ENCODE results near the gene MAD2L1BP.
A peak's percentile ranks its signal among the peaks of the same experiment; 100 is the strongest.
"Not testable (repeated sequence)": the region's sequence is repeated elsewhere in the genome, so short reads cannot be mapped to it uniquely, and the experiment has no call there.

MAD2L1BP gene, protein sequence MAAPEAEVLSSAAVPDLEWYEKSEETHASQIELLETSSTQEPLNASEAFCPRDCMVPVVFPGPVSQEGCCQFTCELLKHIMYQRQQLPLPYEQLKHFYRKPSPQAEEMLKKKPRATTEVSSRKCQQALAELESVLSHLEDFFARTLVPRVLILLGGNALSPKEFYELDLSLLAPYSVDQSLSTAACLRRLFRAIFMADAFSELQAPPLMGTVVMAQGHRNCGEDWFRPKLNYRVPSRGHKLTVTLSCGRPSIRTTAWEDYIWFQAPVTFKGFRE

DNA sequence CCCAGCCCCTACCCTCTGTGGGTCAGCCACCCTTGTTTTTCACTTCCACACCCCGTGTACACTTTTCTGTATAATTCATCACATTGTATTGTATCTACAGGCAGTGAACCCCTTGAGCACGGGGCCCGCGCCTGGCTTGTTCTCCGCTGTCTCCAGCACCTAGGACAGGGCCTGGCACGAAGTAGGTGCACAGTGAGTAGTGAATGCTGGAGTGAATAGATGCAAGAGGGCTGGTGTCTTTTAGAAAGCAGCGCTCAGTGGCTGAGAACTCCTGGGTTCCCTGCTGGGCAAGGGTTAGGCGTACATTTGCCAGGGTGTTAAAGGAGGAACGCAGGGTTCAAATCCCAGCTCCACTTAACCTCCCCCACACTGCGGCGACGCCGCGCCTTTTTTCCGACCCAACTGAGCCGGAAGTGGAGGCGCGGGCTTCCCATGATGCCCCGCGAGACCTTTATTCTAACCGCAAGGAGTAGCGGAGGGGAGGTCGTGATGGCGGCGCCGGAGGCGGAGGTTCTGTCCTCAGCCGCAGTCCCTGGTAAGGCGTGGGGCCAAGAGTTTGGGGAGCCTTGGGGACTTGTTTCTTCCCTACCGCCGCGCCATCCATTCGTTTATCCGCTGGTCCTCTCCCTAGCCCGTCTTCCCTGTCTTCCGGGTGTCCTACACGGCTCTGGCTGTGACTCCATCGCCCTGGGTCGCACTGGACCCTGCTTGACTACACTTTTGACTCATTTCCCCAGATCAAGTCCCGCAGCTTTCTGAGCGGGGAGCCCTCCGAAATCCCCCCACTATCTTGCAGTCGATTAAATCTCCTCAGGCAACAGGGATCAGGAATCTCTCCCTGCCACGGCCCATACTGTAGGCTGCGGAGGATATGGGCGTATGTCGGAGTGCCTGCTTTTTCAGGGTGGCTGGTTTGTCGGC is at the start of gene MAD2L1BP:
TSS of gene MAD2L1BP (plus strand) at position 454 of the 921 bp plus-strand sequence. CDS start at position 490, 36 bp downstream.
- DNase-seq (ENCODE audit: low spot score) = peak; percentile 72

DNA sequence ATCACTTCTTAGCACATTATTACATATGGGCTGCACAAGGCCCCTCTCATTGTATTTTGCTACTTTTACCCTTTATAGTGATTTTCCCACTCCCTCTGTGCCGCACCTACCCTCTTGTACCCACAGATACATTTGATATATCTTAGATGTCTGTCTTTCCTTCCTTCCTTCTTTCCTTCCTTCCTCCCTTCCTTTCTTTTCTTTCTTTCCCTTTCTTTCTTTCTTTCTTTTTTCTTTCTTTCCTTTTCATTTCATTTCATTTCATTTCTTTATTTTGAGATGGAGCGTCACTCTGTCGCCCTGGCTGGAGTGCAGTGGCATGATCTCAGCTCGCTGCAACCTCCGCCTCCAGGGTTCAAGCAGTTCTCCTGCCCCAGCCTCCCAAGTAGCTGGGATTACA is 47.4 kb upstream of the MAD2L1BP start:
- DNase-seq (ENCODE audit: low spot score) = no peak

DNA sequence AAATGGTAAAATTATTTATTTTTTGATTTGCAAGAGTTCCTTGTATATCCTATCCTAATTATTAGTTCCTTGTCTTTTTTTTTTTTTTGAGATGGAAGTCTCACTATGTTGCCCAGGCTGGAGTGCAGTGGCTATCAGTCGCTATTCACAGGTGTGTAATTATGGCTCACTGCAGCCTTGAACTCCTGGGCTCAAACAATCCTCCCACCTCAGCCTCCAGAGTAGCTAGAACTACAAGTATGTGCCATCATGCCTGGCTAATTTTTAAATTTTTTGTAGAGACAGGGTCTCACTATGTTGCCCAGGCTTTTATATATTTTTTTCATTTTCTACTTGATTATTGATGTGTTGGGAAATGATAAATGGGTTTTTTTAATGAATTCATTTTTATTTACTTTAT is 46.1 kb upstream of the MAD2L1BP start:
- DNase-seq (ENCODE audit: low spot score) = not testable (repeated sequence)

DNA sequence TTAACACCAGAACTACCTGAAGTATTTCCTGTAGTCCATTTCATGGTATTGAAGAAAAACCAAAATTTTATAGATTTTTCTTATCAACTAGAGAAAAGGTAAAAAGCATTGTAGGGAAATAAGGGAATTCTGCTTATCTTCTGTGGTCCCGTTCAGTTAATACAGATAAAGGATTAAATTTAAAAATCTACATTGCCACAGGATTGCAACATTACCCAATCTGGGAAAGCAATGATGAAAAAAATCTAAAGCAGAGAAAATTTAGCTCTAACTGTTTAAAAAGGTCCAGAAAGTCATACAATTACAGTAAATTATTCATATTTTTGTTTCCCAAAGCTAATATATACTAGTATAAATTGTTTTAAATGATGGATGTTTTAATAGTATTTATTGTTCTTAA is 41.7 kb upstream of the MAD2L1BP start:
- DNase-seq (ENCODE audit: low spot score) = no peak

DNA sequence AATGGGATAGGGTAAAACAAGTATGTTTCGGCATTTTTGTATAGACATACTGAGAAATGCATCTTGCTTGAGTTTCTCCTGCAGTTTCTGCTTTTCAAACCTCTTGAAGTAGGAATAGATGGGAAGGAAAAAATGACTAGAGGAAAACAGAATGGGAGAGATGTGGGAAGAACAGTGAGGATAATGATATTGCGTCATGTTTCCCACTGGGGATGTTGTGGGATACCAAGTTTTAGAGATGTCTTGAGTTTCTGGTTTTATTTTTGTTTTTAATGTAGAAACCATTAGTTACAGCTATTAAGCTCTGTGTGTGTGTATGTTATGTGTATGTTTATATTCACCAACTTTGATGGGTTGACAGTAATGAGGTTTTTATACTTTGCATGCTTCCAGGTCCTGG is 35.0 kb upstream of the MAD2L1BP start:
- no peak for DNase-seq (ENCODE audit: low spot score)

DNA sequence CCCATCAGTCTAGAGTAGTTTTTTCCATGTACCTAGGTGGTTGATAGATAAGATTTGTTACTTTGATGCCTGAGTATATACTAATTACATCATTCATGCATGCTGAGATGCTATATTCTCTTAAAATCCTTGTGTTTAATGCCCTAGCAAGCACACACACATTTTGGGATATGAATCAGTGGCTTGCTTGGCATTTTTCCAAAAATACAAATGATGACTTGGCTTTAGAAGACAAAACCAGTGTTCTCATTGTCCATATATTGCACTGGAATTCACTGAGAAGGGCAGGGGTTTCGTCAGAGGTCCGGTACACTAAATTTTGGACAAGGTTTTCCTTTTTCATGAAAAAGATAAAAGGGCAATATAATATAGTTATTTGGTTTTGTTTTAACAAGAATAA is 31.5 kb upstream of the MAD2L1BP start:
- DNase-seq (ENCODE audit: low spot score) = no peak

DNA sequence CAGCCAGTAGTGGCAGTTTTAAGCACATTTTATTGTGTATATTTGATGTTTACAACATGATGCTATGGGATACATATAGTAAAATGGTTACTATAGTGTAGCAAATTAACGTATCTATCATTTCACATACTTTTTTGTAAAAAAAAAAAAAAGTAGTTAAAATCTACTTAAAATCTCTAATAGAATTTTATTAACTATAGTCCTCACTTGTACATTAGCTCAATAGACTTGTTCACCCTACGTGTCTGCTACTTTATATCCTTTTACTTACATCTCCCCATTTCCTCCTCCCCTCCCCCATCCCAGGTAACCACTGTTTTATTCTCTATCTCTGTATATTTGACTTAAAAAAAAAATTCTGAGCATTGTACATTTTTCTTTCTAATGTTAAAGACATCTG is 29.6 kb upstream of the MAD2L1BP start:
- no peak for DNase-seq (ENCODE audit: low spot score)

DNA sequence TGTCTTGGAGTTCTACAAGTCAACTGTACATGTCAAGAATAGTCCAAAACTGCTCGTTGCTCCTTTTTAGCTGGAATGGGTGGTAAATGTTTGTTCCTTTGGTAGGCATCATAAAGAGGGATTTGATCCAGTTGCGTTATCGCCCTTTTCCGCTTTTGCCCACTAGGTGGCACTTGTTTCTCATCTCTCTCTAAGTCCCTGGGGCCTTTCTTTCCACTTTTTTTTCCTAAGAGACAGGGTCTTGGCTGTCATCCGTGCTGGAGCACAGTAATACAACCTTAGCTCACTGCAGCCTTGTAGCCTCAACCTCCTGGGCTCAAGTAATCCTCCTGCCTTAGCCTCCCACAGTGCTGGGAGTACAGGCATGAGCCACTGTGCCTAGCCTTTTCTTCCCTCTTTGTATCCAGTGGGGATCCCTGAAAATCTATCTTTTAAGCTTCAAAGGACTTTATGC is 27.3 kb upstream of the MAD2L1BP start:
- DNase-seq (ENCODE audit: low spot score) = peak; percentile 45

DNA sequence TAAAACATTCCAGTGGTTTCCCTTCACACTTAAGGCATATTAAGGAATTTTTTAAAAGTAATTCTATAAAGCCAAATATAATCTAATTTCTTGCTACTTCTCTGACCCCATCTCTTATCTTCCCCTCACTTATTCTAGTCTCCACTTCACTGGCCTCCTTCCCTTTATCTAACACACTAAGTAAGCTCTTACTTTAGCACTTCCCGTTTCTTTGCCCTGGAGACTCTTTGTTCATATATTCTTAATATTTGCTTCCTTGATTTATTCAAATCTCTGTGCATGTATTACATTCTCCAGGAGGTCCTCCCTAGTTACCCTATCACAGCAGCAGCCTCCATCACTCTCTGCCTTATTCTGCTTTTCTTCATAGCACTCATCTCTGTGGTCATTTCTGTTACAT is 26.8 kb upstream of the MAD2L1BP start:
- DNase-seq (ENCODE audit: low spot score) = no peak

DNA sequence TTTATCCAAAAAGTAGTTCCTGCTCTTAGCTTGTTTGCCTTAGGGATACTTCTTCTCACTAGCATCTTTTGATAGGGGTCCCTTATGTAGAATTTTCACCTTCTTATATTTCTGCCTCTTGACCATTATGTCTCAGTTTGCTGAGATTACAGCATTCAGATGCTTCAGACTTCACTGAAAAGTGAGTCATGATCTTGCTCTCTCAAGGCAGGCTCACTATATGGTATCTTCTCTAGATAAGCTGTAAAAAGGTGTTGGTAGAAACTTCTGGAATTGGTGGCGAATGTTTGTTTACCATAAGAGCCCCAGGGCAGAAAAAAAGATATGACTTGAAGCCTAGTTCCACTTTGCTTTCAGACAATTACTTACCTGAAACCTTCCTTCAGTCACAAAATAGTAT is 26.2 kb upstream of the MAD2L1BP start:
- no peak for DNase-seq (ENCODE audit: low spot score)

DNA sequence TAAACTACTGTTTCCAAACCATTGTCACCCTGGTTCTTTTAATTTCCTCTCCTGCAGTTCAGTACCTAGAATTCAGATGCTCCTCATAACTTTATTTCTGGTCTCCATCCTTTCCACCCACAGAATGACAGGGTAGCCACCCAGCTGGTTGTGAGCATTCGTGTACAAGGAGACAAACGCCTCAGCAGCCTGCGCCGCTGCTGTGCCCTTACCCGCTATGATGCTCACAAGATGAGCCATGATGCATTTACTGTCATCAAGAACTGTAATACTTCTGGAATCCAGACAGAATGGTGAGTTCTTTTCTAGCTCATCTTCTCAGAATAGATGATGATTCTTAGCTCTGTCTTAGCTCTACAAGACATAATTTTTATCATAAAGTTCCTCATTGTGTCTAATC is 25.2 kb upstream of the MAD2L1BP start:
- no peak for DNase-seq (ENCODE audit: low spot score)

DNA sequence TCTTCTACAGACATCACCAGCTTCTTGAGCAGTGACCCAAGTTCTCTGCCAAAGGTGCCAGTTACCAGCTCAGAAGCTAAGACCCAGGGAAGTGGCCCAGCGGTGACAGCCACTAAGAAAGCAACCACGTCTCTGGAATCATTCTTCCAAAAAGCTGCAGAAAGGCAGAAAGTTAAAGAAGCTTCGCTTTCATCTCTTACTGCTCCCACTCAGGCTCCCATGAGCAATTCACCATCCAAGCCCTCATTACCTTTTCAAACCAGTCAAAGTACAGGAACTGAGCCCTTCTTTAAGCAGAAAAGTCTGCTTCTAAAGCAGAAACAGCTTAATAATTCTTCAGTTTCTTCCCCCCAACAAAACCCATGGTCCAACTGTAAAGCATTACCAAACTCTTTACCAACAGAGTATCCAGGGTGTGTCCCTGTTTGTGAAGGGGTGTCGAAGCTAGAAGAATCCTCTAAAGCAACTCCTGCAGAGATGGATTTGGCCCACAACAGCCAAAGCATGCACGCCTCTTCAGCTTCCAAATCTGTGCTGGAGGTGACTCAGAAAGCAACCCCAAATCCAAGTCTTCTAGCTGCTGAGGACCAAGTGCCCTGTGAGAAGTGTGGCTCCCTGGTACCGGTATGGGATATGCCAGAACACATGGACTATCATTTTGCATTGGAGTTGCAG is 21.8 kb upstream of the MAD2L1BP start:
- no peak for DNase-seq (ENCODE audit: low spot score)

DNA sequence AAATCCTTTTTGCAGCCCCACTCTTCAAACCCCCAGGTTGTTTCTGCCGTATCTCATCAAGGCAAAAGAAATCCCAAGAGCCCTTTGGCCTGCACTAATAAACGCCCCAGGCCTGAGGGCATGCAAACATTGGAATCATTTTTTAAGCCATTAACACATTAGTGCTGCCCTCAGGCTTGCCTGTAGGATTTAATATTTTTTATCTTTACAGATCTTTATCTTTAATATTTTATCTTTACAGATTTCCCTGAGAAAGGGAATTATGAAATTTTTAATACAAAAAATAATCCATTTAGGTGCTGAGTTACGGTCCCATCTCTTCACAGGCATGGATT is 21.3 kb upstream of the MAD2L1BP start:
- DNase-seq (ENCODE audit: low spot score) = no peak

DNA sequence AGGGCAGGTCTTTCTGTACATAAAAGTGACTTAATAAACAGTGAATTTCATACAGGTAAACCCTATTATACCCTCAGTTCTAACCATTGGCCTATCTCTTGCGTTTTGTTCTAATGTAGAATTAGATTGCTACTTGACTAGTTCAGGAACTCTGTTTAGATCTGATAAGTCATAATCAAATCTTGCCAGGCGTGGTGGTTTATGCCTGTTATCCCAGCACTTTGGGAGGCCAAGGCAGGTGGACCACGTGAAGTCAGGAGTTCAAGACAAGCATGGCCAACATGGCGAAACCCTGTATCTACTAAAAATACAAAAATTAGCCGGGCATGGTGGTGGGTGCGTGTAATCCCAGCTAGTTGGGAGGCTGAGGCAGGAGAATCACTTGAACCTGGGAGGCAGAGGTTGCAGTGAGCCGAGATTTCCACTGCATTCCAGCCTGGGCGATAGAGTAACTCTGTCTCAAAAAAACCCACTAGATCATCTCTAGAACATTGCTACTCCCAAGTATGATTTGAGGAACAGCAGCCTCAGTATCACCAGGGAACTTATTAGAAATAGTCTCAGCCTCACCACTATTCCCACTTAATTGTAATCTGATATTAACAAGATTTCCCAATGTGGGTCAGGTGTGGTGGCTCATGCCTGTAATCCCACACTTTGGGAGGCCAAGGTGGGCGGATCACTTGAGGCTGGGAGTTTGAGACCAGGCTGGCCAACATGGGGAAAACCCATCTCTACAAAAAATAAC is 18.7 kb upstream of the MAD2L1BP start:
- no peak for DNase-seq (ENCODE audit: low spot score)

DNA sequence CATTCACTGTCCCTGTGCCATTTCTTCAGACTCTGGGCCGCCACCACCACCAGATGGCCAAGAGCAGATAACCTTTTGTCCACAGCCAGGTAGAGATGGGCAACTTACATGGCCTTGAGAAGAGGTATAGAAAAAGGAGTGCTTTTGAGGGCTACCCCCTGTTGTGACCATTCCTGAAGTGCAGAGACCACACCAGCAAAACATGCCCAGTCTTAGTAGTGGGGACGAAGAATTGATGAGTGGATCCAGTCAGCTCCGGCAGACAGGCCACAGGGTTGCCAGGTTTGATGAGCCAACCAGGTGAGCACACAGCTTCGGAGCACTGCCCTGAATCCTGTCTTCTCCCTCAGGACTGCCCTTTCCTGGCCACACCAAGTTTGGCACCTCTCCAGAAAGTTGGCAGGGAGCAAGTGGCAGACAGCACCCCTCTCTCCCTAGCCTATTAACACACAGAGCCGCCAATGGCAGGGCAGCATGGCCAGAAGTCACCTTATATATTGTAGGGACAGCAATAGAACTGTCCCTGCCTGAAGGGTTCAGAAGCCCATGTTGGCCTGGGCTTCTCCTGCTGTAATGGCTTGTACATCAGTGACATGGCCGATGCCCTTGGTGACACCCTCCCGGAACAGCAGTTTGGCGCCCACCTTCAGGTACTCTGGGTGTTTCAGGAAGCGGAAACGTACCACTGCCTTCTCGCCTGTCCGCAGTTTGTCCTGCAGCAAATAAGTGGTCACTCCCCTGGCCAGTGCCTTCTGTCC is 14.4 kb upstream of the MAD2L1BP start:
- no peak for DNase-seq (ENCODE audit: low spot score)

DNA sequence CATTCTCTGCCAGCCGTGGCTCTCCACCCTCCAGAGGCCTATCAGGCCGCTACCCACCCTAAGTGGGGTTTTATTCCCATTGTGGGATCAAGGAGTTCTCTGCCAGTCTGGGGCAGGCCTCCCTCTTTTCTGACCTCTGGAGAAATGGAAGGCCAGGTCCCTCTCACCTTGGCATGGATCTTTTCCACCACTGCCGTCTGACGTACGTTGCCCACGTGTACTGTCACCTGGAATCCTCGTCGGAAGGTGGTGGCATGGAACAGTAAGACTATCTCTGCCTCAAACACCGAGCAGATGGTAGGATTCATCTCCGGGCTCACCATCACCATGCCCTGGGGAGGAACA is 13.8 kb upstream of the MAD2L1BP start:
- no peak for DNase-seq (ENCODE audit: low spot score)

DNA sequence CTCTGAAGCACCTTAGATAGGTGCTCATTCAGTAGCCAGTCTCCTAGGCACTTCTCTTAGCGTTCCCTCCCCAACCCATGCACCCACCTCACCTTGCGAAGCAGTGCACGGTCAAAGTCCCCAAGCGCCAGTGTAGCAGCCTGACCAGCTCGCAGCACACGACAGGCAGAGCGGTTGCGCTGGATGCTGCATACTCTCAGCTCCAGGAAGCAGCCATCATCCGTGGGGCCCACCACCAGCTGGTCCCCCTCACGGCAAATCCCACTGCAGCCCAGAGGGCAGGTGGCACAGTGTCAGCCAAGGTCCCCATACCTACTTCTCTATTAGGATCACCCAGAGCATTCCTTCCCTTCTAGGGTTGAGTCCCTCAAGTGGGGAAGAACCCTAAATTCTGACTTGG is 13.1 kb upstream of the MAD2L1BP start:
- DNase-seq (ENCODE audit: low spot score) = no peak

DNA sequence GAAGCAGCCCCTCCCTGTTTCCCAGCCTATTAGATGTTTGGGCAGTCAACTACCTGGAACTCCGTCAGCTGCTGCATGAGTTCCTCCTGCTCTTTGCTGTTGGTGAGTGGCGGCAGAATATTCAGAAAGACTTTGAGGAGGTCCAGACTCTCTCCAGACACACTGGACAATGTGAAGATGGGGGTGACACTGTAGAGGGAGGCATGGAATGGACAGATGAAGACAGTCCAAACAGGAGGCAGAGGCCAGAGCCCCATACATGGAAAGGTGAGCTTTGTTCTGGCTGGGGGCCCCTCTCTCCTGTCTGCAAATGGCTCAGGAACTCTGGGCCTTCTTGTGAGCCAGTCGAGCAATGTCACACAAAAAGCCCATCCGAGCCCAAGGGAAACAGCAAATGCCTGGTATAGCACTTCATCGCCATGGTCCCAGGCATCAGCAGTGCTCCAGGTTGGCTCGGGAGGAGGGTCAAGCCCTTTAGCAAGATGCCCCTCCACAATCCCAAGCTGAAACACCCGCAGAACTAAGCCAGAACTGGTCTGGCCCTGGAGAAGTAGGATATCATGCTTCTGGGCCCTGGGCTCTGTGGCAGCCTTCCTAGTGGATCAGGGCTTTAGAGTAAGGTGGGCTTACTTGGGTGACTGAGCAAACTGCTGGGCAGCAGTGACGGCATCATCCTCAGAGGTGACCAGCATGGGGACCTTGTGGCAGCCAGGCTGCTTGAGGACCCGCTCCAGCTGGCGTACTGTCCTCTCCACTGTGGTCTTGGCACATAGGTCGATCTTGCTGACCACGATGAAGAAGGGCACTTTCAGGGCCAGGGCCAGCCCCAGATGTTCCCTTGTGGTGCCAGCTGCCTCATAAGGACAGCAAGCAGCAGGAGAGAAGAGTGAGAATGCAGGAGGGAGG is 11.5 kb upstream of the MAD2L1BP start:
- DNase-seq (ENCODE audit: low spot score) = no peak

DNA sequence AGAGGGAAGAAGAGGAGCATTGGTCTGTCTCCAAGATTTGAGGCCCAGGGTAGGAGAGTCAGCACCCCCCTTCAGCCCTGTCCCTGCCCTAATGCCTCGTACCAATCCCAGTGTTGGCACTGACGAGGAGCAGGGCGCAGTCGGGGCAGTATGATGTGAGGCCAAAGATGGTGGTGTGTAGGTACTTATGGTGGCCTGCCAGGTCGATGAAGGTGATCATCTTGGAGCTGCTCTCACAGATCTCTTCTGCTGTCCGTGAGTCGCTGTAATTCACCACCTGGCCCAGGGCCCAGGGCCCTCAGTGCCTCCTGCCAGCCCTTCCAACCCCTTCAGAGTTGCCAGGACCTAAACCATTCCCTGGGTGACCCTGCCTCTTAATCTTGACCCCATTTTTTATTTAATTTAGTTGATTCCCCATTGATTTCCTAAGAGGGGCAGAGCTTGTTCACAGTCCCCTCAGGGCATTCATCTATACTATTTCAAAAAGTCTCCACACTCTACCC is 10.8 kb upstream of the MAD2L1BP start:
- DNase-seq (ENCODE audit: low spot score) = no peak

DNA sequence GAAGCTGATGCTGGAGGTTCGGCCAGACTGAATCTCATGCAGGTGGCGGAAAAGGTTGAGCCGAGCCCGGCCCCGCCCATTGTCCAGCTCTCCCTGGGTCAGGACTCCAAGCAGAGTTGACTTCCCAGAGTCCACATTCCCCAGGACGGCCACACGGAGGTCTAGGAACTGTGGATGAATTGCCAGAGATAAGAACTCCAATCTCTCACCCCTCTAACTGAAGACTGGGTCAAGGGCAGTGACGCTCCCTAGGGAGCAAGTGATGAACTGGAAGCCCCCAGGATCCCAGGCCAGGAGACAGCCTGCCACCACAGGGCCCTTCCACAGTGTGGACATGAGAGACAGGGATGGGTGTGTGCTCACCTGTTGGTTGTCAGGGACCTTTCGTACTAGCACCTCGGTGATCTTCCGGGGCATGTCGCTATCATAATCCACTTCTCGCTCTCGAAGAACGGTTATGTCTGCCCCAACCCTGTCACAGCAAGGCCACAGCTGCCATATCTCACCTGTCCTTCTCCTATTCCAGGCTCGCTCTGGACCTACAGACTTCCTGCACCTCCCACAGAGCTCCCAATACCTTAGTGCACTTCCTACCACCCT is 10.1 kb upstream of the MAD2L1BP start:
- DNase-seq (ENCODE audit: low spot score) = no peak
